ENCODE results near the gene CD44. TPM values are rescaled to one million over a fixed set of nuclear protein-coding genes. Genes with fewer than 3 reads are reported as not detected.

The CD44 gene
- total RNA-seq, 1 experiment from 2014 or later: 6.1 TPM

DNA sequence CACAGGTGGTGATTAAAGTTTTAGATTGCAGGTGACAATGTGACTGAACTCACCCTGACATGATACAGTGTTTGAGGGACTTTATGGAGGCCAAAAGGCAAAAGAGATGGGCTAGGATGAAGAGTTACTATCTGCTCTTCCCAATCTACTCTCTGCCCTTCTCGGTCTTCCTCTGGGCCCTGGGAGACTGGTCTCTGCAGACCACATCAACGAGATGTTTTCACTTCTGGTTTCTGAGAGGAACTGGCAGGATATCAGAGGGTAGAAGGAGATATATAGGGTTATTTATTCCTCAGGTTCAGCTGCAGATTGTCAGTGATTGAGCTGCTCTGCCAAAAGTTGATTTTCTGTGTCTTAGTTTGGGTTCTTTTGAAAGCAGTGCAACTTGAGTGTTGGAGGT is 32.4 kb upstream of the CD44 start:
- no peaks in the 10 kb centered on the region for H3K9me3 ChIP-seq (ENCODE audit: control insufficient read depth, low read depth, low read length)
- H4K5ac ChIP-seq (ENCODE audit: insufficient read length, low read depth, low read length): no peak overlapping the region
- H3K23ac ChIP-seq (ENCODE audit: insufficient read length, low read depth, low read length): no peak overlapping the region
- H3T11ph ChIP-seq (ENCODE audit: low read length): no peak overlapping the region
- H2BK5ac ChIP-seq (ENCODE audit: insufficient read length, low read length): no peak overlapping the region
- no peak overlapping the region for H3K18ac ChIP-seq (ENCODE audit: insufficient read length, low read depth, low read length)
- no peak overlapping the region for H4K91ac ChIP-seq (ENCODE audit: insufficient read length, low read depth, low read length)
- no peak overlapping the region for H4K8ac ChIP-seq (replicated peaks; ENCODE audit: insufficient read length, low read depth, low read length)
- no peak overlapping the region for H3K4me3 Mint-ChIP-seq
- no peak overlapping the region for H3K27ac ChIP-seq (ENCODE audit: insufficient read length, low read depth, low read length)
- H3K27ac Mint-ChIP-seq: no peak overlapping the region
- no peaks in the 10 kb centered on the region for H3K79me1 ChIP-seq (ENCODE audit: insufficient read depth, low read depth, low read length, poor library complexity, severe bottlenecking)
- H2BK15ac ChIP-seq (ENCODE audit: low read depth, low read length): no peak overlapping the region
- H2AK5ac ChIP-seq (ENCODE audit: insufficient read length, low read length): no peak overlapping the region
- peaks cover 2 to 7% (median 4%) of the 10 kb centered on the region in 3 experiments; a peak in 3 of 7 replicates for H3K36me3 Mint-ChIP-seq (ENCODE audit: insufficient read depth in 1 of 3, low read depth in 3 of 3)
- no peak overlapping the region for H3K14ac ChIP-seq (ENCODE audit: insufficient read depth, low read length)
- H3K27me3 ChIP-seq (ENCODE audit: insufficient read depth, low read length): no peaks in the 10 kb centered on the region
- no peak overlapping the region for H3K9ac ChIP-seq (ENCODE audit: extremely low read depth, insufficient read length, low read length)
- no peak overlapping the region for H2AFZ ChIP-seq (ENCODE audit: low read length)
- no peak overlapping the region for H3K4me2 ChIP-seq (ENCODE audit: insufficient read depth, insufficient read length, low read length)
- H3K9me3 Mint-ChIP-seq: peaks cover 5% of the 10 kb centered on the region in 2 experiments; a peak in 3 of 5 replicates
- no peak overlapping the region for H2BK12ac ChIP-seq (ENCODE audit: insufficient read length, low read depth, low read length)
- no CpG with 5 or more reads among the region's 2 CpGs for whole genome bisulfite sequencing (ENCODE audit: extremely low coverage, insufficient read length, low lambda C conversion rate)
- TF ChIP-seq, protein P1, sequence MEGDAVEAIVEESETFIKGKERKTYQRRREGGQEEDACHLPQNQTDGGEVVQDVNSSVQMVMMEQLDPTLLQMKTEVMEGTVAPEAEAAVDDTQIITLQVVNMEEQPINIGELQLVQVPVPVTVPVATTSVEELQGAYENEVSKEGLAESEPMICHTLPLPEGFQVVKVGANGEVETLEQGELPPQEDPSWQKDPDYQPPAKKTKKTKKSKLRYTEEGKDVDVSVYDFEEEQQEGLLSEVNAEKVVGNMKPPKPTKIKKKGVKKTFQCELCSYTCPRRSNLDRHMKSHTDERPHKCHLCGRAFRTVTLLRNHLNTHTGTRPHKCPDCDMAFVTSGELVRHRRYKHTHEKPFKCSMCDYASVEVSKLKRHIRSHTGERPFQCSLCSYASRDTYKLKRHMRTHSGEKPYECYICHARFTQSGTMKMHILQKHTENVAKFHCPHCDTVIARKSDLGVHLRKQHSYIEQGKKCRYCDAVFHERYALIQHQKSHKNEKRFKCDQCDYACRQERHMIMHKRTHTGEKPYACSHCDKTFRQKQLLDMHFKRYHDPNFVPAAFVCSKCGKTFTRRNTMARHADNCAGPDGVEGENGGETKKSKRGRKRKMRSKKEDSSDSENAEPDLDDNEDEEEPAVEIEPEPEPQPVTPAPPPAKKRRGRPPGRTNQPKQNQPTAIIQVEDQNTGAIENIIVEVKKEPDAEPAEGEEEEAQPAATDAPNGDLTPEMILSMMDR (conservative IDR thresholded peaks at IDR 0.05): no peak
- H3K56ac ChIP-seq (ENCODE audit: insufficient read length, low read depth, low read length): no peak overlapping the region
- DNase-seq: no peak
- H3K27me3 Mint-ChIP-seq (ENCODE audit: low read depth): peaks cover 1% of the 10 kb centered on the region
- no peaks in the 10 kb centered on the region for H3K23me2 ChIP-seq (ENCODE audit: insufficient read length, low read depth, low read length, poor library complexity, severe bottlenecking)
- H2BK20ac ChIP-seq (ENCODE audit: low read depth, low read length, poor library complexity, severe bottlenecking): no peak overlapping the region
- H3K4me1 Mint-ChIP-seq: no peaks in the 10 kb centered on the region; a peak in 1 of 4 replicates
- no peak overlapping the region for H2BK120ac ChIP-seq (ENCODE audit: low read depth, low read length, poor library complexity, severe bottlenecking)
- H3K4ac ChIP-seq (ENCODE audit: low read depth, low read length): no peak overlapping the region
- no peaks in the 10 kb centered on the region for H4K20me1 ChIP-seq (ENCODE audit: control insufficient read depth, insufficient read depth, insufficient read length)
- H3K79me2 ChIP-seq (ENCODE audit: insufficient read depth, low read length): no peaks in the 10 kb centered on the region
- no peaks in the 10 kb centered on the region for H3K4me1 ChIP-seq (ENCODE audit: insufficient read depth, low read length)
